Choroid plexus epithelial cell (primary cell): ENCODE results near the gene MAGED2.
"Not testable (repeated sequence)": the region's sequence is repeated elsewhere in the genome, so short reads cannot be mapped to it uniquely, and the experiment has no call there.

ENCODE experiments used
- DNase-seq: peaks from one replicate; pipeline ENCODE4 v3.0.0-alpha.2; 2010; ENCODE audit warnings: low read depth
- H3K4me3 ChIP-seq: 2 replicates; pipeline ENCODE4 v1.5.1; 2011; ENCODE audit warnings: low read depth, mild to moderate bottlenecking, control low read depth, low read length, moderate library complexity
- TF ChIP-seq, protein P1 (sequence below): conservative IDR thresholded peaks from 2 replicates; pipeline ENCODE4 v1.5.1; 2011; ENCODE audit warnings: low read depth, mild to moderate bottlenecking, control low read depth, inconsistent platforms, low read length, moderate library complexity

MAGED2 gene, protein sequence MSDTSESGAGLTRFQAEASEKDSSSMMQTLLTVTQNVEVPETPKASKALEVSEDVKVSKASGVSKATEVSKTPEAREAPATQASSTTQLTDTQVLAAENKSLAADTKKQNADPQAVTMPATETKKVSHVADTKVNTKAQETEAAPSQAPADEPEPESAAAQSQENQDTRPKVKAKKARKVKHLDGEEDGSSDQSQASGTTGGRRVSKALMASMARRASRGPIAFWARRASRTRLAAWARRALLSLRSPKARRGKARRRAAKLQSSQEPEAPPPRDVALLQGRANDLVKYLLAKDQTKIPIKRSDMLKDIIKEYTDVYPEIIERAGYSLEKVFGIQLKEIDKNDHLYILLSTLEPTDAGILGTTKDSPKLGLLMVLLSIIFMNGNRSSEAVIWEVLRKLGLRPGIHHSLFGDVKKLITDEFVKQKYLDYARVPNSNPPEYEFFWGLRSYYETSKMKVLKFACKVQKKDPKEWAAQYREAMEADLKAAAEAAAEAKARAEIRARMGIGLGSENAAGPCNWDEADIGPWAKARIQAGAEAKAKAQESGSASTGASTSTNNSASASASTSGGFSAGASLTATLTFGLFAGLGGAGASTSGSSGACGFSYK

DNA sequence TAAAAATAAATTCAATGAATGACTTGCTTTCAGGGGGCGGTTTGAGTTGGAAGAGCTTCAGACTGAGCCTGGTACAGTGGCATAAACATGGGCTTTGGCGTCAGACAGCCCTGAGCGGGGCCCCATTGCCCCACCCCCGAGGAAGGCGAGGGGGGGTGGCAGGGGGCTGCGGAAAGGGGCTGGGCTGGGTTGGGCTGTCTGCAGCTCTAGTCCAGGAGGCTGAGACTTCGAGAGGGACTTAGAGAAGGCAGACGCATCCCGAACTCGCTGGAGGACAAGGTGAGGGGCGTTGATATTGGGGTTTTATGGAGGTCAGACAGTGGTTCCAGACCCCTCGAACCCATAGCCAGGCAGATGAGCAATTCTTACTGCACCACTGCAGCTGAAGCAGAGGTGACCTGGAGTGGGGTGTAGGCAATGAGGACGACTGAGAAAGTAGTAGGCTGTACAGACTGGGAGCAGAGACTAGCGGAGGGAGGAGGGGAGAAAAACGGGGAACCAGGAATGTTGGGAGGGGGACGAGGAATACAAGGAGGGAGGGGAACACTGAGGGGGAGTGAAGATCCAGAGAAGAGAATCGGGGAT, at the start of gene MAGED2:
MAGED2 (plus strand) TSS at position 222 of the 585 bp plus-strand sequence. CDS start 1,587 bp downstream, outside the sequence.
- TF ChIP-seq, protein P1, sequence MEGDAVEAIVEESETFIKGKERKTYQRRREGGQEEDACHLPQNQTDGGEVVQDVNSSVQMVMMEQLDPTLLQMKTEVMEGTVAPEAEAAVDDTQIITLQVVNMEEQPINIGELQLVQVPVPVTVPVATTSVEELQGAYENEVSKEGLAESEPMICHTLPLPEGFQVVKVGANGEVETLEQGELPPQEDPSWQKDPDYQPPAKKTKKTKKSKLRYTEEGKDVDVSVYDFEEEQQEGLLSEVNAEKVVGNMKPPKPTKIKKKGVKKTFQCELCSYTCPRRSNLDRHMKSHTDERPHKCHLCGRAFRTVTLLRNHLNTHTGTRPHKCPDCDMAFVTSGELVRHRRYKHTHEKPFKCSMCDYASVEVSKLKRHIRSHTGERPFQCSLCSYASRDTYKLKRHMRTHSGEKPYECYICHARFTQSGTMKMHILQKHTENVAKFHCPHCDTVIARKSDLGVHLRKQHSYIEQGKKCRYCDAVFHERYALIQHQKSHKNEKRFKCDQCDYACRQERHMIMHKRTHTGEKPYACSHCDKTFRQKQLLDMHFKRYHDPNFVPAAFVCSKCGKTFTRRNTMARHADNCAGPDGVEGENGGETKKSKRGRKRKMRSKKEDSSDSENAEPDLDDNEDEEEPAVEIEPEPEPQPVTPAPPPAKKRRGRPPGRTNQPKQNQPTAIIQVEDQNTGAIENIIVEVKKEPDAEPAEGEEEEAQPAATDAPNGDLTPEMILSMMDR = no peak
- peak within 1 kb of the TSS; percentile 75 for H3K4me3 ChIP-seq
- peak; percentile 53 for DNase-seq

DNA sequence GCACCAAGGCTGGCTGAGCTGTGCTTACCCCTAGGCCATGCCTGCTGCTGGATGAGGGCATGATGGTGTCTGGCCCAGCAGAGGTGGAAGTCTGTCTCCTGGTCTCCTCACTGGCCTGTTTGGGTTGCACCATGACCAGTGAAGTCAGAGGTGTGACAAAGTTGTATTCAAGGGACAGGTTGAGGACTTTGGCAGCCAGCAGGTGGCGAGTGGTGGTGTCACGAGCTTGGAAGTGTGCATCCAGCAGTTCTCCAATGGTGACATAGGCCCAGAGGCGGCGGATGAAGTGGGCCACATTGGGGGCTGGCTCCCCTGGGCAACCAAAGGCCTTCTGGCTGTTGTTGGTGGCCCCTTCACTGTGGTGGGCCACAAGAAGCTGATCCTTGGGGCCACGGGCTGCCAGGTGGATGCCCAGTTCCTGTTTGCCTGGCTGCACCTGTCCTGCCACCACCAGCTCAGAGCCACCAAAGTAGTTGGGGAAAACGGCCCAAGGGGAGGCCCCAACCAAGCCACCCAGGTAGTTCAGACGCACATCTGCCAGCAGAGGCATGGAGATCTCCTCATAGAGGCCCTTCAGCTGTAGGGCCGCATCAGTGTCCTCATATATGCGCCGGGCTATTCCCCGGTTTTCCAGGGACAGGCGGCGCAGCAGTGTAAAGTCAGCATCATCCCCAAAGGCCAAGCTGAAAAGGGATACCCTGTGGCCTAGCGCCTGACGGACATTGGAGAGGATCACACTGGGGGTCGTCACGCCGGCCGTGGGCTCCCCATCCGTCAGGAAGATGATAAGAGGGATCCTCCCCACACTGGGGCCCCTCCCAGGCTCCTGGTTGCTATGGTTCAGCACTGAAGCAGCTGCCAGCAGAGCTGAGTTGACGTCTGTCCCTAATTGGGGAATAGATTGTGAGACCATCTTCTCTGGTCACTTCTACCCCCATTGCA, 49.2 kb upstream of the MAGED2 start:
- TF ChIP-seq, protein P1 = no peak
- H3K4me3 ChIP-seq = no peak overlapping the region
- no peak for DNase-seq

DNA sequence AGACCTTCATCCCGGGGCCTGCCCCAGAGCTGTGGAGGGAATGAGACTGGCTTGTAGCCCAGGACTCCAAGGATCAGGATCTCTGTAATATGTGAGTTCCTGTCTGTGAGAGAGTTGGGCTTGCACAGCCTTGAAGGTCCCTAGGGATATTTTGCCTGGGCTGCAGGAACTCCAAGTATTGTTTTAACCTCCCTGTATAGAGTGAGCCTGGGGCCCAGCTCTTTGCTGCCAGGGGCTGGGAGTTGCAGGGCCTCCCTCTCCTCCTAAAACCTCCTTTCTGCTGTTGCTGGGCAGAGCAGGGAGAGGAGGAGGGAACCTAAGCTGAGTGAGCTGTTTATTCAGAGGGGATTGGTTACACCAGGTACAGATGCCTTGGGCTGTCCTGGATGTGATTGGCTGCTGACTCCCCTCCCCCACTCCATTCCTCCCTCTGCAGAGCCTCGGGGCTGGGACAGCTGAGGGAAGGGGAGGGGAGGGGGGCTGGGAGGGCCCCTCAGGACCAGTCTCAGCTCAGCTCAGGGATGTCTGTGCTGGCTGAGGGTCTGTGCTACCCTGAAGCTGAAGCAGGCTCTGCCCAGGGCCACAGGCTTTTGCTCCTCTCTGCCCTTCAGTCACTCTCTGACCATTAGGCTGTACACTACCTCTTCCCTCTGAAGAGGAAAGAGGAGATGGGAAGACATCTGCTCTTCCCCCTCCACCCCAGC, 33.0 kb upstream of the MAGED2 start:
- DNase-seq = peak; percentile 57
- H3K4me3 ChIP-seq = not testable (repeated sequence)

DNA sequence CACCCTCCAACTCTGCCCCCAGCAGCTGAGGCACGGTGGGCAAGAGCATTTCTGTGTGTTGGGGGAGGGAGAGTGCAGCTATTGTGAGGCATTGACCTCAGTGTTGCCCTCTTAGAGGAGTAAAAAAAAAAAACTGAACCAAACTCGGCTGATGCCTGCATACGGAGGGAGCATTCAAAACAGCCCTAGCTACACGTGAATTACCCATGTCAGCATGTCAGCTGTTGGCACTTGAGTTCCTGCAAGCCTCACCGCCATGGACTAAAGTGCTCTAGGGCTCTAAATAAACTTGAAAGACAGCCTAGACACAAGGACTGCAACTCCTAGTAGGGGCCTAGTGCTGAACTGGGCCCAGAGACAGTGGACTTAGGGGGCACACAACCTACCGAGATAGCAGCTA, 31.5 kb upstream of the MAGED2 start:
- TF ChIP-seq, protein P1 = no peak
- H3K4me3 ChIP-seq = no peak overlapping the region
- DNase-seq = no peak

DNA sequence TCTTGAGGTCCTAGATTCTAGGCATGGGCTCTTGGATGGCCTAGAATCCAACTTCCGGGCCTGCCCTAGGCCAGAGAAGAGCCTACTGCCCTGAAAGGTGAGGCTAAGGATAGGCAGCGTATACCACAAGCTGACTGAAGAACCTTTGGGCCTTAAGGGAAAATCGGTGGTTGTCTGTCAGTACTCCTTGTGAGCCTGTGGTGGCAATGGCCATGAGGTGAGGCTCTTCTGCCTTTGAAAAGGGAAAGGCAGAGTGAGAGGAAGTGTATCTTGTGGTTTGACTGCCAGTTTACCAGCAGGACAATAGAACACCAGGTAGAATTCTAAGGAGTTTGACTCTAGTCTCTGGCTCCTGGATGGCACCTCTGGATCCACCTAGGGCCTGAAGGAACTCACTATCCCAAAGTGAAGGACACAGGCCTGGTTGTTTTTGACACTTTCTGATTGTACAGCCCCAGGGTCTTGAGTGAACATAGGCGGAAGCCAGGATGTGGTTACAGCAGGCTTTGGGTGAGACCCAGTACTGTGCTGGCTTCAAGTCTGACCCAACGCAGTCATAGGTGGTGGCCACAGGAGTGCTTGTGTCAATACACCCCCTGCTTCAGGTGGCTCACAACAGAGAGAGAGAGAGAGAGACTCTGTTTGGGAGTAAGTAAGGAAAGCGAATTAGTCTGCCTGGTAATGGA, 30.4 kb upstream of the MAGED2 start:
- no peak for DNase-seq
- TF ChIP-seq, protein P1 = no peak
- no peak overlapping the region for H3K4me3 ChIP-seq

DNA sequence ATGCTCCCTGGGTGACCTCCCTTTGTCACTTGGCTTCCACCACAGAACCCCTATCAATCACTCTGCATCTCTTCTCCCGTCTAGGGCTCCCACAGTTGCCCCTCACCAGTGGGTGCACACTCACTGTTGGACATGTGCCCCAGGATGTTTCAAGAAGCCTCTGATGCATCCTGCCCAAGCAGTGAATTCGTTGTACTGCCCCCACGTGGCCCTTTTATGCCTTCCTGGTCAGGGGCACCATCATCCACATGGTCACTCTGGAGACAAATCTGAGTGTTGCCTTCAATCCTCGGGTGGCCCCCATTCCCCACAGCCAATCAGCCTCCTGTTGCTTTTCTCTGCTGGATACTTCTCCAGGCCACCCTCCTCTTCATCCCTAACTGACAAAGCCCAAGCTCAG, 21.6 kb upstream of the MAGED2 start:
- DNase-seq = peak; percentile 35
- H3K4me3 ChIP-seq = no peak overlapping the region
- TF ChIP-seq, protein P1 = peak; percentile 45
